Femur (tissue), 1 donor: ENCODE measurements around the gene KLK10.

ENCODE experiments used
- DNase-seq: peaks from one replicate; pipeline ENCODE4 v3.0.0-alpha.2; 2017

Gene KLK10

GRCh38 chr19:51025809-51026553, 6.5 kb upstream of the KLK10 start:
- DNase-seq, result no peak

GRCh38 chr19:51025401-51025800, 5.9 kb upstream of the KLK10 start:
- no peak for DNase-seq

GRCh38 chr19:51024924-51025323, 5.4 kb upstream of the KLK10 start:
- no peak for DNase-seq

GRCh38 chr19:51023946-51024345, 4.4 kb upstream of the KLK10 start:
- no peak for DNase-seq

- no peak for DNase-seq
Measured at GRCh38 chr19:51022526-51022925, 3.0 kb upstream of the KLK10 start.

GRCh38 chr19:51020988-51021651, 1.6 kb upstream of the KLK10 start:
- DNase-seq, result no peak

GRCh38 chr19:51018745-51019543, 565 bp downstream of the KLK10 start:
- DNase-seq, result no peak

GRCh38 chr19:51016798-51017683, 2.5 kb downstream of the KLK10 start:
- peak; percentile 57 for DNase-seq

GRCh38 chr19:51015691-51016267, 3.7 kb downstream of the KLK10 start:
- no peak for DNase-seq

GRCh38 chr19:51014242-51014641, 5.3 kb downstream of the KLK10 start:
- DNase-seq, result no peak

GRCh38 chr19:51012661-51013190, 6.8 kb downstream of the KLK10 start:
- DNase-seq, result no peak

- no peak for DNase-seq
Measured at GRCh38 chr19:51010066-51010795, 9.3 kb downstream of the KLK10 start.

GRCh38 chr19:51009061-51009891, 10.2 kb downstream of the KLK10 start:
- no peak for DNase-seq

GRCh38 chr19:51007488-51007887, 12.0 kb downstream of the KLK10 start:
- DNase-seq, result no peak

- DNase-seq, result no peak
Measured at GRCh38 chr19:51006406-51006805, 13.1 kb downstream of the KLK10 start.

GRCh38 chr19:51005248-51005647, 14.3 kb downstream of the KLK10 start:
- DNase-seq, result no peak

GRCh38 chr19:51003316-51003715, 16.2 kb downstream of the KLK10 start:
- no peak for DNase-seq

GRCh38 chr19:51002542-51003311, 16.8 kb downstream of the KLK10 start:
- no peak for DNase-seq

GRCh38 chr19:51002089-51002532, 17.4 kb downstream of the KLK10 start:
- no peak for DNase-seq
